SH-SY5Y (cell line): ENCODE results near the gene RFTN2.

ENCODE experiments used
- GATA2 ChIP-seq: IDR thresholded peaks from 2 replicates; pipeline ENCODE4 v1.6.1; 2011; ENCODE audit warnings: mild to moderate bottlenecking, low read depth, low read length
- GATA3 ChIP-seq: IDR thresholded peaks from 2 replicates; pipeline ENCODE4 v1.6.1; 2011; ENCODE audit warnings: low read depth, mild to moderate bottlenecking, low read length, moderate library complexity

RFTN2 gene

GRCh38 chr2:197675246-197675645 is at the start of gene RFTN2:
RFTN2 (minus strand) TSS chr2:197675587; CDS start chr2:197675458, 129 bp downstream.
- no peak for TF ChIP-seq GATA2
- no peak for TF ChIP-seq GATA3

GRCh38 chr2:197717863-197718262 is 42.5 kb upstream of the RFTN2 start:
- TF ChIP-seq GATA2, result no peak
- TF ChIP-seq GATA3, result no peak

- no peak for TF ChIP-seq GATA2
- TF ChIP-seq GATA3, result no peak
Observed at GRCh38 chr2:197713271-197713670, 37.9 kb upstream of the RFTN2 start.

GRCh38 chr2:197711578-197711977 is 36.2 kb upstream of the RFTN2 start:
- TF ChIP-seq GATA3 (no peak), GATA2 (no peak)

GRCh38 chr2:197710424-197711042 is 35.1 kb upstream of the RFTN2 start:
- no peak for TF ChIP-seq GATA3

GRCh38 chr2:197708331-197708730 is 32.9 kb upstream of the RFTN2 start:
- TF ChIP-seq GATA2, result no peak
- no peak for TF ChIP-seq GATA3

- no peak for TF ChIP-seq GATA2
- TF ChIP-seq GATA3, result no peak
Observed at GRCh38 chr2:197707316-197708213, 32.2 kb upstream of the RFTN2 start.

GRCh38 chr2:197706839-197707207 is 31.4 kb upstream of the RFTN2 start:
- TF ChIP-seq GATA2, result no peak
- TF ChIP-seq GATA3, result no peak

GRCh38 chr2:197705912-197706838 is 30.8 kb upstream of the RFTN2 start:
- TF ChIP-seq GATA2 (no peak), GATA3 (no peak)

GRCh38 chr2:197705121-197705911 is 29.9 kb upstream of the RFTN2 start, which contains the start of gene MARS2:
MARS2 (plus strand) TSS chr2:197705369; CDS start chr2:197705406, 37 bp downstream.
- TF ChIP-seq GATA2 (no peak), GATA3 (no peak)

- TF ChIP-seq GATA3, result no peak
- no peak for TF ChIP-seq GATA2
Observed at GRCh38 chr2:197704434-197705120, 29.2 kb upstream of the RFTN2 start.

GRCh38 chr2:197700960-197701359 is 25.6 kb upstream of the RFTN2 start:
- TF ChIP-seq GATA2 (no peak), GATA3 (no peak)

GRCh38 chr2:197677483-197677882 is 2.1 kb upstream of the RFTN2 start:
- TF ChIP-seq GATA3 (no peak), GATA2 (no peak)
